Measurements from ENCODE around the gene CSNK1D.

DNA sequence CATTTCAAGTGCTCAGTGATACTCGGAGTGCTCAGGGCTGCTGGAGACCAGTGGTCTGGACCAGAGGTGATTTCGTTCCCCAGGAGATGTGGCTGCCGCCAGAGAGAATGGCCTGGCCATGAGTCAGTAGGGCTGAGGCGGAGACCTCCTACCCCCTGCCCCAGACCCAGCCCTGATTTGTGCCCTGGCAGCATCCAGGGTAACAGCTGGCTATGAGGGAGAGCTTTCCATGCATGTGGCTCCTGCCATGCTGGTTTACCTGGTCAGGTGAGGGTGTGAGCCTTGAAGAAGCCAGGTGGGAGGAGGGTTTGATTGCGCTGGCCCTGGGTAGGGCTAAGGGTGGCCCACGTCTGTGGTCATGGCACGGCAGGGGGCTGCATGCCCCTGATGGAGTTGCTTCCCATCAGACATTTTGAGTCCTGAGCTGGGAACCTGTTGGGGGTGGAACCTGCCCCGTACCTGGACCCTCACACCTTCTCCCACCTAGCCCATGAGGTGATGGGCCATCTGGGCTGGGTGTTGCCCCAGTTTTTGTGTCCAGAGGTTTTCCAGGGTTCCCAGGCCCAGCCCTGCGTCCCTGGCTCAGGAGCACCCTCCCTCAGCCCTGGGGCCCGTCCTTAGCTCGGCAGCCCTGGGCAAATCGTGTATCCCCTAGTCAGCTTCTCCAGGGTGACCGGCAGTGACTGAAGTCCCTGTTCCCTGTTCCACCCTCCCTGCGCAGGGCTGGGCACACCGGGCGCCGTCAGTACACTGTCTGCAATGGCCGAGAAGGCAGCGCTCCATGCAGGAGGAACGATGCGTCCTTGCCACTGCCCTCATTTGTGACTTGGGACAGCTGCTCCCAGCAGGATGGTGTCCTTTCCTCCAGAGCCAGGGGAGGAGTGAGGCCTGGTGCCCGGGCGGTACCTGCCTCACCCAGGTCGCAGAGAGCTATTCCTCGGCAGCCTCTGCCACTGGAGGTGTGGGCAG lies 9.0 kb upstream of the CSNK1D start:
- TF ChIP-seq POLR2AphosphoS5 (IDR thresholded peaks at IDR 0.05; ENCODE audit: low read depth) (no peak), EZH2 (IDR thresholded peaks at IDR 0.05; ENCODE audit: low read depth, unreplicated experiment) (no peak), JUNB (IDR thresholded peaks at IDR 0.05; ENCODE audit: unreplicated experiment) (no peak), CREB1 (CRISPR knock-in tag; IDR thresholded peaks at IDR 0.05; ENCODE audit: low read depth) (no peak), ZNF331 (CRISPR knock-in tag; IDR thresholded peaks at IDR 0.05; ENCODE audit: low read depth) (no peak), EZH2phosphoT487 (IDR thresholded peaks at IDR 0.05; ENCODE audit: unreplicated experiment) (no peak), ETS1 (IDR thresholded peaks at IDR 0.05) (no peak), ZNF114 (CRISPR knock-in tag; IDR thresholded peaks at IDR 0.05) (no peak), NANOG (IDR thresholded peaks at IDR 0.05; ENCODE audit: borderline replicate concordance) (no peak)
- TF ChIP-seq, protein P1, sequence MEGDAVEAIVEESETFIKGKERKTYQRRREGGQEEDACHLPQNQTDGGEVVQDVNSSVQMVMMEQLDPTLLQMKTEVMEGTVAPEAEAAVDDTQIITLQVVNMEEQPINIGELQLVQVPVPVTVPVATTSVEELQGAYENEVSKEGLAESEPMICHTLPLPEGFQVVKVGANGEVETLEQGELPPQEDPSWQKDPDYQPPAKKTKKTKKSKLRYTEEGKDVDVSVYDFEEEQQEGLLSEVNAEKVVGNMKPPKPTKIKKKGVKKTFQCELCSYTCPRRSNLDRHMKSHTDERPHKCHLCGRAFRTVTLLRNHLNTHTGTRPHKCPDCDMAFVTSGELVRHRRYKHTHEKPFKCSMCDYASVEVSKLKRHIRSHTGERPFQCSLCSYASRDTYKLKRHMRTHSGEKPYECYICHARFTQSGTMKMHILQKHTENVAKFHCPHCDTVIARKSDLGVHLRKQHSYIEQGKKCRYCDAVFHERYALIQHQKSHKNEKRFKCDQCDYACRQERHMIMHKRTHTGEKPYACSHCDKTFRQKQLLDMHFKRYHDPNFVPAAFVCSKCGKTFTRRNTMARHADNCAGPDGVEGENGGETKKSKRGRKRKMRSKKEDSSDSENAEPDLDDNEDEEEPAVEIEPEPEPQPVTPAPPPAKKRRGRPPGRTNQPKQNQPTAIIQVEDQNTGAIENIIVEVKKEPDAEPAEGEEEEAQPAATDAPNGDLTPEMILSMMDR (conservative IDR thresholded peaks at IDR 0.05; ENCODE audit: low read depth in 2 of 2), result no peak
- TF ChIP-seq, protein P2, sequence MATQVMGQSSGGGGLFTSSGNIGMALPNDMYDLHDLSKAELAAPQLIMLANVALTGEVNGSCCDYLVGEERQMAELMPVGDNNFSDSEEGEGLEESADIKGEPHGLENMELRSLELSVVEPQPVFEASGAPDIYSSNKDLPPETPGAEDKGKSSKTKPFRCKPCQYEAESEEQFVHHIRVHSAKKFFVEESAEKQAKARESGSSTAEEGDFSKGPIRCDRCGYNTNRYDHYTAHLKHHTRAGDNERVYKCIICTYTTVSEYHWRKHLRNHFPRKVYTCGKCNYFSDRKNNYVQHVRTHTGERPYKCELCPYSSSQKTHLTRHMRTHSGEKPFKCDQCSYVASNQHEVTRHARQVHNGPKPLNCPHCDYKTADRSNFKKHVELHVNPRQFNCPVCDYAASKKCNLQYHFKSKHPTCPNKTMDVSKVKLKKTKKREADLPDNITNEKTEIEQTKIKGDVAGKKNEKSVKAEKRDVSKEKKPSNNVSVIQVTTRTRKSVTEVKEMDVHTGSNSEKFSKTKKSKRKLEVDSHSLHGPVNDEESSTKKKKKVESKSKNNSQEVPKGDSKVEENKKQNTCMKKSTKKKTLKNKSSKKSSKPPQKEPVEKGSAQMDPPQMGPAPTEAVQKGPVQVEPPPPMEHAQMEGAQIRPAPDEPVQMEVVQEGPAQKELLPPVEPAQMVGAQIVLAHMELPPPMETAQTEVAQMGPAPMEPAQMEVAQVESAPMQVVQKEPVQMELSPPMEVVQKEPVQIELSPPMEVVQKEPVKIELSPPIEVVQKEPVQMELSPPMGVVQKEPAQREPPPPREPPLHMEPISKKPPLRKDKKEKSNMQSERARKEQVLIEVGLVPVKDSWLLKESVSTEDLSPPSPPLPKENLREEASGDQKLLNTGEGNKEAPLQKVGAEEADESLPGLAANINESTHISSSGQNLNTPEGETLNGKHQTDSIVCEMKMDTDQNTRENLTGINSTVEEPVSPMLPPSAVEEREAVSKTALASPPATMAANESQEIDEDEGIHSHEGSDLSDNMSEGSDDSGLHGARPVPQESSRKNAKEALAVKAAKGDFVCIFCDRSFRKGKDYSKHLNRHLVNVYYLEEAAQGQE (IDR thresholded peaks at IDR 0.05; ENCODE audit: unreplicated experiment), result no peak
